ENCODE results near the gene BYSL. TPM values are rescaled to one million over a fixed set of nuclear protein-coding genes. Genes with fewer than 3 reads are reported as not detected.

BYSL gene
- total RNA-seq, 1 donor from 2014 or later, result 39.5 TPM

DNA sequence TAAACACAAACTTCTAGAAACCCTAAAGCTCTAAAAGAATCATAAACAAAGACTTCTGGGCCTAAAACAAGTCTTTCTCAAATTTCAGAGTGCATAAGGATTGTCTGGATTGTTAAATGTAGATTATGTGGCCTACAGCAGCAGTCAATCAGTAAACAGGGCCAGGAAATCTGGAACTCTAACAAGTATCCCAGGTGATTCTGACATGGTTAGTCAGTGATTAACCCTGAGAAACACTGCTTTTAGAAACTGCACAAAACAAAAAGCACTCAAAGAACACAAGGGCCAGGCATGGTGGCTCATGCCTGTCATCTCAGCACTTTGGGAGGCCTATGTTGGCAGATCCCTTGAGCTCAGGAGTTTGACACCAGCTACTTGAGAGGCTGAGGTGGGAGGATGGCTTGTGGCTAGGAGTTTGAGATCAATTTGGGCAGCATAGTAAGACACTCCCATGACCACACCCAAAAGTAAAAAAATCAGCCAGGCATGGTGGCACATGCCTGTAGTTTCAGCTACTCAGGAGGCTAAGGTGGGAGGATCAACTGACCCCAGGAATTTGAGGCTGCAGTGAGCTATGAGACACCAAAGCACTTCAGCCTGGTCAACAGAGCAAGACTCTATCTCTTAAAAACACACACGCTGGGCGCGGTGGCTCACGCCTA is 6.3 kb upstream of the BYSL start:
- intact Hi-C loops (cut with micrococcal nuclease), result no loop called here

DNA sequence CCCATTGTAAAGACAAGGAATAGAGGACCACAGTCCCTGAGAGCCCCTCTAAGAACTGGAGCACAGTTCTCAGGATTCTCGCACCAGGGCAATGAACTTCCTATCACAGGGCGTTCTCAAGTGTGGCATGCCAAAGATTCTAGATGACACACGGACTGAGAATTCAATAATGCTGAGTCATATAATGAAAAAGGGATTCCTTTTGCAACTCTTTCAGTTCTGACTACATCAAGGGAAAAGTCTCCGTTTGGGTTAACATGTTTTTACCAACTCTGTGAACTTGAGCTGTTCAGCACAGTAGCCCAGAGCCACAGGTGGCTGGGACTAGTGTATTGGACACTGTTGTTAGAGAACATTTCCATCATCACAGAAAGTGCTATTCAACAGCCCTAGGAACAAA is 3.8 kb upstream of the BYSL start:
- intact Hi-C loops (cut with micrococcal nuclease), result no loop called here

DNA sequence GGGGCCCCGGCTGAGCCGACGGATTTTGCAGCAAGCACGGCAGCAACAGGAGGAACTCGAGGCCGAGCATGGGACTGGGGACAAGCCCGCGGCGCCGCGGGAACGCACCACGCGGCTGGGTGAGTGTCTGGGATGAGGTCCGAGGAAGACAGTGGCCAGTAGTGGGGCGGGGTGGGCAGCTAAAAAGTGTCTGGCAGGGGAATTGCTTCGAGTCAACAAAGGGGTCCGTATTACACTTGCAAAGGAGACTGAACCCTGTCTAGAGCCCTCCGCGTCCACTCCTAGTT is 356 bp downstream of the BYSL start:
- intact Hi-C loops (cut with micrococcal nuclease), result loop anchor here (1.0 kb wide), 7 partner anchors 15 to 296 kb away; partner anchors contain the start of genes CCND3, MRPS10, TOMM6 and USP49

DNA sequence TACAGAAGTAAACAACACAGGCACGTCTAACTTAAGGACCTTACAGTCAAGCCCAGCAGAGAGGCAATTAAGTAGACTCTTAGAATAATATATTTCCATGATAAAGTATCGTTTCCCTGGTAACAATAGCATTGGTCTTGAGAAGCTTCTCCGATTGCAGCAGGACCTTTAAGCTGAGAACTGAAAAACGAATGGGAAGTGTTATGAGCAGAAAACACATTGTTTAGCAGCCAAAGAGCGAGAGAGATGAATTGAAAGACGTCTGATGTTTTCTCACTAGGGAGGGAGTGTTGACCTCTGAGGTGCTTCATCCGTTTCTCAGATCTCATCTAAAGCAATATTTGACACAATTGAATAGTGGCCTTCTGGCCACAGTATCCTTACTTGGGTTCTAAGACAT is 855 bp downstream of the BYSL start:
- intact Hi-C loops (cut with micrococcal nuclease), result no loop called here

DNA sequence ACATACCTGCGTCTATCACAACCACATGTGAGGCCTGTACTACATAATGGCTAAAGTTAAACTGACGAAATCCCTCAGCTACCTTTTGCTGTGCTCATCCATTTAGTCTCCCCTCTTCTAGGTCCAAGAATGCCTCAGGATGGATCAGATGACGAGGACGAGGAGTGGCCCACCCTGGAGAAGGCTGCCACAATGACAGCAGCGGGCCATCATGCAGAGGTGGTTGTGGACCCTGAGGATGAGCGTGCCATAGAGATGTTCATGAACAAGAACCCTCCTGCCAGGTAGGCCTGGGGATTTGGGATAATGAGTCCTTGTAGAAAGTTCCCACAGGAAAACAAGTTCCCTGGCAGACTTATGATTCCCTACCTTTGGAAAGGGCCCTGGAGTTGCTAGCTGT is 6.0 kb downstream of the BYSL start:
- intact Hi-C loops (cut with micrococcal nuclease), result no loop called here

DNA sequence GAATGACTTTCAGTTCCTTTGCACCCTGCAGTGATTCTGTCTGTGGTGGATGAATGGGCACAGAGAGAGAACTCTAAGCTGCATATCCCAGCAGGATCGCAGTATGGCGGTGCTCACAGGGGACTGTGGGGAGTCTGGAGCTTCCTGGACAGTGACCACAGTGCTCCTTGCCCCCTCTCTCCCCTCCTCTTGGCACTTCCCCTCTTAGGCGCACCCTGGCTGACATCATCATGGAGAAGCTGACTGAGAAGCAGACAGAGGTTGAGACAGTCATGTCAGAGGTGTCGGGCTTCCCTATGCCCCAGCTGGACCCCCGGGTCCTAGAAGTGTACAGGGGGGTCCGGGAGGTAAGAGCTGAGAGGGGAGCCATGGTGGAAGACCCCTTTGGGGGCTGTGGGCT is 8.6 kb downstream of the BYSL start:
- intact Hi-C loops (cut with micrococcal nuclease), result loop anchor here (10.0 kb wide), 1 partner anchor 635 kb away; the partner anchor contains the start of gene UBR2

DNA sequence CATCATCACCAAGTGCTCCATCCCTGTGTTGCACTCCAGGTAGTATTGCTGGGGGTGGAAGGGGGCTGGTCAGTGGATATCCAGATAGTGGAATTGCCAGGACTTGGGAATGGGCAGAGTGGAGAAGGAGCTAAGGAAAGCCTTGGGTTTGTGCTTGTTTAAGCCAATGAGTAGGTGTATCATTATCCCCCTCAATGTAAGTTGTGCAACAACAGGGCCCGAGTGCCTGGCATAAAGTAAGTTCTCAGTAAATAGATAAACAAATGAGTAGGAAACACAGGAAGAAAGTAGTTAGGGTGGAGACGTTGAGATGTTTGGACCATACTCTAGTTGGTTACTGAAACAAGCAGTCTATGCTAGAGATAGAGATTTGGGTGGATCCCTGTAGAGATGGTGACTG is 10.5 kb downstream of the BYSL start:
- intact Hi-C loops (cut with micrococcal nuclease), result loop anchor here (10.0 kb wide), 1 partner anchor 633 kb away; the partner anchor contains the start of gene UBR2

DNA sequence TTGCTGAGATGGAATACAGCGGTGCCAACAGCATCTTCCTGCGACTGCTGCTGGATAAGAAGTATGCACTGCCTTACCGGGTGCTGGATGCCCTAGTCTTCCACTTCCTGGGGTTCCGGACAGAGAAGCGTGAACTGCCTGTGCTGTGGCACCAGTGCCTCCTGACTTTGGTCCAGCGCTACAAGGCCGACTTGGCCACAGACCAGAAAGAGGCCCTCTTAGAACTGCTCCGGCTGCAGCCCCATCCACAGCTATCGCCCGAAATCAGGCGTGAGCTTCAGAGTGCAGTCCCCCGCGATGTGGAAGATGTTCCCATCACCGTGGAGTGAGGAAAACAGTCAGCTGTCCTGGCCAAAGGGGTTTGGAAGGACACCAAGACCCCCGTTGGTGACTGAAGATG is 11.1 kb downstream of the BYSL start:
- intact Hi-C loops (cut with micrococcal nuclease), result loop anchor here (10.0 kb wide), 1 partner anchor 632 kb away; the partner anchor contains the start of gene UBR2

DNA sequence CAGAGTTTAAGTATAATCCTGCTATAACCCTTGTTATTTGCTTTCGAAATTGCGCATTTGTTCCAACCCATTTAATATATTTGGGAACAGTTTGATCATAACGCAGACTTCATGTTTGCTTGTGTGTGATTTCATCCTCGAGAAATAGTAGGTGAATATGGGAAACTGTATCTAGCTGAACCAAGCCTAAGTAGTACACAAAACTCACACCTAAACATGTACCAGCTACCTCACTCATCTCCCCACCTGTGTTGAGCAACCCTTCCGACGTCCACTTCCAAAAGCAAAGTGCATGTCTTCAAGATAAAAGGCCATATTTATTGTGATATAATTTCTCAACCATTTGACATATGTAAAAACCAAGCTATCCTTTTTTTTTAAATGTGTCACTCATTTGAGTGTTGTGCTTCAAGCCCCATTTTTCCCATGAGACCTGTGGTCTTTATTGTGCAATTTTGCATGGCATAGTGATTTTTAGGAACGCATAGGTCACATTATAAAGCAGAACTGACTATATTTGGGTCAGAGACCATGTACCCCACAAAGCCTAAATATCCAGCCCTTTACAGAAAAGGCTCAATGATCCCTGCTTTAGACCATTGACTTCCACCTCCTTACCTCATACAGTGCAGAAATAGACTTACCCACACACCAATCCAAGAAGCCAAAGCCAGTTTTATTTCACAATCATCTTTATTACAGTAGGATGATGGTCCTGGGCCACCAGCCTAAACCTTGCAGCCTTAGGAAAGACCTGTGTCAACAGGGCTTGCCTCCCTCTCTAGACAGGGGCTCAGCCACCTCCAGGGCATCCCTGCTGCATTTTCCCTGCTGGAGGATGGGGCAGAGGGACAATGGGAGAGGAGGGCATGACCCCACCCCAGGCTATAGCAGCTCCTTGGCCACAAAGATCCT is 13.2 kb downstream of the BYSL start:
- intact Hi-C loops (cut with micrococcal nuclease), result loop anchor here (5.0 to 10.0 kb wide), 3 partner anchors 88 to 862 kb away; partner anchors contain the start of genes NFYA, OARD1 and UBR2

DNA sequence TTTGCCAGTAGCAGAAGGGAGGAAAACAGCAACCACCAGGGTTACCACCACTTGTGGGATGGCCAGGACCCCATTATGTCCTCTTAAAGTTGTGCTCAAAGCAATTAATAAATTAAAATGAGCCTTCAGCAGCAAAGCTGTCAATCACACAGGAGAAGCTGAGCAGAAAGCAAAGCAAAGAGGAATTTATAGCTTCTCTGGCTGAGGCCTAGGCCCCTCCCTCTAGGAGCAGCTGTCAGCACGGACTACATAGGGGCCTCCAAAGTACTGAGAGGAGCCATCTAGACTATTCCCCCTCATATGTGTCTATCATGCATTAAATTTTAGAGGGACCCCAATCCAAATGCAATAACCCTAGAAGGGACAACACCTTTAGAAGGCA is 13.9 kb downstream of the BYSL start:
- intact Hi-C loops (cut with micrococcal nuclease), result loop anchor here (5.0 to 10.0 kb wide), 3 partner anchors 87 to 863 kb away; partner anchors contain the start of genes NFYA, OARD1 and UBR2

DNA sequence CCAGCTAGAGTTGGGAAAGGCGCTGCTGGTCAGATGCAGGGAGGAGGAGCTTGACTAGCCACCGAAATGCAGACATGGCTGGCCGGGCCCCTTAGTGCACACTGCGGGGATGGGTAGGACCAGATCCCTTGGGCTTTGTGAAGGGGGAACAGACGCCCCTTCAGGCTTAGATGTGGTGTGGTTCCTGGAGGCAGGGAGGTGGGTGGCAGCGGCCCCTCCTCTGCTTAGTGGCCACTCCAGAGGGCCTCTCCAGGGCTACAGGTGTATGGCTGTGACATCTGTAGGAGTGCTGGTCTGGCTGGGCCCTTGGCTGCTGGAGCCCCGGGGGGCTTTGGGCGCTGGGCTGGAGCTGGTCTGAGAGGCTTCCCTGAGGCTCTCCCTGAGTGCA is 14.4 kb downstream of the BYSL start:
- intact Hi-C loops (cut with micrococcal nuclease), result loop anchor here (1.0 to 10.0 kb wide), 10 partner anchors 14 to 863 kb away; partner anchors contain the start of genes BYSL, MED20, NFYA and OARD1

DNA sequence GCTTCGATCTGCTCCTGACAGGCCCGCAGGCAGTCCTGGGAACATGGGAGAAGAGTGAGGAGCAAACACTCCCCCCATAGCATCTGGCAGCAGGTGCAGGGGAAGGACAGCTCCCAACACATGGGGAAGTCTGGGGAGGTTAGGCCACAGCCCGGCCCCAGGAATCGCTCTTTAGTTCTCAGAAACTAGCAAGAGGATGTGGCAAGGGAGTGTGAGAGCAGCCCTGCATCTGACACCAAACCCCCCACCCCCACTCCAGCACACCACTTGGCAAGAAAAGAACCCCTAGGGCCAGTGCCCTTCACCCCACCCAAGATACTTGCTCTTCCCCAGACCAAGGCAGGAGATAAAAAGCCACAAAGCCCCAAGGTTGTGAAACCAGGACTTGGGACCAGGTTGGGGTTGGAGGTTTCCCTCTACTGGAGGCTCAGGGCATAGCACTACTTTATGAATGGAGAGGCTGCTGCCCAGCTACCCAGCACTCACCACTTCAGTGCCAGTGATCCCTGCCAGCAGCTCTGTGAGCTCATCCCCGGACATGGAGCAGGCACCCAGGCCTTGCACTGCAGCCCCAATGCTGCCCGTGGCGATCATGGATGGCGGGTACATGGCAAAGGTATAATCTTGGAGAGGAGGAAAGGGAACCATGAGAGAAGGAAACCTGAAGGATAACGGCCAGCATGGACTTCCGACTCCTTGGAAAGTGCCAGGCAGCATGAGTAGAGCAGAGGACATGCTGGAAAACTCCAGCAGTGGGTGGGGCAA is 15.0 kb downstream of the BYSL start:
- intact Hi-C loops (cut with micrococcal nuclease), result loop anchor here (1.0 to 10.0 kb wide), 10 partner anchors 15 to 864 kb away; partner anchors contain the start of genes BYSL, MED20, NFYA and OARD1

DNA sequence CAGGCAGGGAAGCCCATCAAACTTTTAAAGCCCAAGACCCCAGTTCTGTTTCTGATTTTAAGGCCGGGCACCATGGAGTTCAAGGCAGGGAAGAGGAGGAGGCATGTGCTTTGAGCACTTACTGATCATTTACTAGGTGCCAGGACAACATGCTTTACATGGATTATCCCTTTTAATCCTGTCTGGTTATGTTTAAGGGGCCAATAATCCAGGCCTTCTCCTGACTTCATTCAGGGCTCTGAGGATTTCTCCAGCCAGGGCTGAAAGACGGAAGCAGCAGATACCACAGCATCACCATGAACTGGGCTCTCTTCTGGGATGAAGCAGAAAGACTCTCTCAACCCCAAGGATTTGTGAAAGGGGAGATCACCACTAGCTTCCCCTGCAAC is 16.2 kb downstream of the BYSL start:
- intact Hi-C loops (cut with micrococcal nuclease), result loop anchor here (2.0 to 10.0 kb wide), 4 partner anchors 85 to 865 kb away; partner anchors contain the start of genes NFYA, OARD1, TOMM6 and UBR2

DNA sequence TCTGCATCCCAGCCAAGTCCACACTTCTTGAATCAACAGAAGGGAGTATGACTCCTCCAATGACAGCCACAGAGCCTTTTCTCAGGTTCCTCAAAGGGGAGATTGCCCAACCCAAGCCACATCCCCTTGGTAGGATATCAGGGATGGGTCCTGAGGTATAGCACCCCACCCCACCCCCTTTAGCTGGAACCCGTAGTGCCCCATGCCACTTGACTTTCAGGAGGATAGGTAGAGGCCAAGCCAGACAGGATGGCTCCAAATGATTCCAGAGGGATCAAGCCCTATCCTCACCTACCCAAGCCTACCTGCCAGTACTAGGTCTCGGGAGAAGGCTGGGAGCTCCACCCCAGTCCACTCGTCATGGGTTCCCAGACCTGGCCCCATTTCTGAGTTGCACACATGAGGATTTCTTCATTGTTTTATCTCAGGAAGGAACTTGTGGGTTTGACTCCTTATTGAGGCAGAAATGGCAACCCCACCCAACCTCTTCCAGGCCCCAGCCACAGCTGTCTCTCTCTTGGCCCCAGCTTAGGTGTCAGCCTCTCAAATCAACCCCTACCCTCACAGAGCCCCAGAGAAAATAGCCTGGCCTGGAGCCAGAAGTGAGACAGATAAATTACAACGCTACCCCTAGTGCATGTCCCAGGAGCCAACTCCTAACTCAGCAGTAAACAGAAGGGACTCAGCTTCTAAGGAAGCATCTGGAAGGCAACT is 16.7 kb downstream of the BYSL start:
- intact Hi-C loops (cut with micrococcal nuclease), result loop anchor here (2.0 to 10.0 kb wide), 4 partner anchors 84 to 866 kb away; partner anchors contain the start of genes NFYA, OARD1, TOMM6 and UBR2

DNA sequence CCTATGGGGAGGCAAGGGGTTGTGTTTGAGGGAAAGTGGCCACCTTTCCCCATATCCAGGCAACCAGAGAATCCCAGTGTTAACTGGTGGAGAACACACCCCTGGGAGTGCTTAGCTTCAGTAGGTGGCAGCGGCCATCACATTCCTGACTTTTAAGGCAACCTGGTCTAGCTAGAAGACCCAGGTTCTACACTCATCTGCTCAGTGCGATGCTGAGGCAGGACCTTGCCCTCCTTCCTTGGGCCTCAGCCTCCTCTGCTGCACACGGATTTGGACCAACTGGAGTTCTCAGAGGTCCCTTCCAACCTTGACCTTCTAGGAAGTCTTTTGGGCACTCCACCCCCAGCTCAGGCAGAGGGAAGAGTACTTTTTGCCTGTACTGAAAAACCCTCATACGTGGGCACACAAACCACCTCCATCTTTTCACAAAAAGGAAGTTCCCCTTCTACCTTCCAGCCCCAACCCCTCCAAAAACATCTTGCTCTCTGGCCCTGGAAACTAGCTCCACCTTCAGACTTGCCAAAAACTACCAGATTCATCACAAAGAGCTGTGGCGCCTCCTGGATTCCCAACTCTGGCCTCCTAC is 17.4 kb downstream of the BYSL start:
- intact Hi-C loops (cut with micrococcal nuclease), result loop anchor here (5.0 to 10.0 kb wide), 3 partner anchors 84 to 866 kb away; partner anchors contain the start of genes NFYA, OARD1 and UBR2

DNA sequence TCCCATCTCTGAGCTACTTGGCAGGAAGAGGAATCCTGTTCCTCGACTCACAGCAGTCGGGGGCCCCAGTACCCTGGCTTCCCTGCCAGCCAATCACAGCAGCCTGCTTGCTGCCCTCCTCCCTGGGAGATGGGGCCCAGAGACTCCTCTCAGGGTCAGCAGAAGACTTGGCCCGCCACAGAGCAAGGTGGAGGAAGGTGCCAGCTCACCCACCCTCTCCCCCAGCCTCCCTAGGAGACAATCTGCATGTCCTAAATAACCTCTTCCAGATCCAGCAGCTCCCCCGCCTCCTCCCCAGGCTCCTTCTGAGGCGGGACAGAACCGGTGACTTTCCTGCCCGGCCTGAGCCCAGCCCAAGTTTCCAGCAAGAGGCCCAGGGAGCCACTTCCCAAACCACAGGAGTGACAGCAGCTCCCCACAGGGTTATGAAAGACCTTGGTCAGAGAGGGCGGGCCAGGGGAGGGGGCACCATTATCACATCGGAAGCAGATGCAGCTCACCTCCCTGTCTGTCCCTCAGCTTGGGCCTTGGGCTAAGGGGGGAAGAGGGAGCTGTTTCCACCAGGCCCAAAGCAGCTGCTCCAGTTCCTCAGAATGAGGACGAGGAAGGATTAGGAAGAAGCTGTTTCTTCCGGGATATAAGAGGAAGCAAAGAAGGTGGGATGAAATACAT is 18.0 kb downstream of the BYSL start:
- intact Hi-C loops (cut with micrococcal nuclease), result loop anchor here (5.0 to 10.0 kb wide), 3 partner anchors 83 to 867 kb away; partner anchors contain the start of genes NFYA, OARD1 and UBR2

DNA sequence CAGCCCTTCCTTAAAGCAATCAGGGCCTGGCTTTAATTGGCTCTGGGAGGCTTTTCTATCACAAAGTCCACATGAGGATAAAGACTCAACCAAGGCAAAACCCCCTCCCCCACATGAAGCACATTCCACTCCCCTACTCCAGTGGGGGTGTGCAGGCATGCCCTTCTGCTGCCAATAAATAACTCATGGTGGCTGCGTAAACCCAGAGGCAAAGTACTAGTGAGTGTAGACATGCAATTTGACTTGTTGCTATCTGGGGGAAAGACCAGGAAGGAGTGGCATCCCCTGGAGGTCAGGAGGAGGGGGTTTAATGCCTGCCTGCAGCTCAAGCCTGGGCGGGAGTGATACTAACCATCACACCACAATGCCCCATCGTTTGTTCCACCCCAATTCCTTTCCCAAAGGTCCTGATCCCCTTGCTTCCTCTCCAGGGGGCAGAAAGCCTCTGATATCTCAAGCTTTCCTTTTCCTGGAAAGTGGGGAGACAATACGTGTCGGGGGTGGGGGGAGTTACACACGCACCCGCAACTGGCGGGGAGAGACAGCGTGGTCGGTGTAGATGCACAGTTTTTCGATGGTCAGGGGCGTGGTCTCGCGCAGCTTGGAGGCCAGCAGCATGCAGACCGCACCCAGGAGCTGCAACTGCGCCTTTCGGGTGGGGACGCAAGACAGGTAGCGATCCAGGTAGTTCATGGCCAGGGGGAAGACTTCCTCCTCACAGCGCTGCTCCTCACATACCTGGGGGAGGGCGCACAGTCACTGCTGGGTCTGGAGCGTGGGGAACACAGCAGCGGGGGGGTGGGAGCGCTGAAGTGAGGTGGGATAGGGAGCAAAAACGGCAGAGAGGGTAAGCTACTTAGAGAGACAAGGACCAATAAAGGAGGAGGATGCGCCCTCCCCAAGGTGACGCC is 18.8 kb downstream of the BYSL start:
- intact Hi-C loops (cut with micrococcal nuclease), result loop anchor here (1.0 to 10.0 kb wide), 4 partner anchors 82 to 868 kb away; partner anchors contain the start of genes NFYA, OARD1 and UBR2

DNA sequence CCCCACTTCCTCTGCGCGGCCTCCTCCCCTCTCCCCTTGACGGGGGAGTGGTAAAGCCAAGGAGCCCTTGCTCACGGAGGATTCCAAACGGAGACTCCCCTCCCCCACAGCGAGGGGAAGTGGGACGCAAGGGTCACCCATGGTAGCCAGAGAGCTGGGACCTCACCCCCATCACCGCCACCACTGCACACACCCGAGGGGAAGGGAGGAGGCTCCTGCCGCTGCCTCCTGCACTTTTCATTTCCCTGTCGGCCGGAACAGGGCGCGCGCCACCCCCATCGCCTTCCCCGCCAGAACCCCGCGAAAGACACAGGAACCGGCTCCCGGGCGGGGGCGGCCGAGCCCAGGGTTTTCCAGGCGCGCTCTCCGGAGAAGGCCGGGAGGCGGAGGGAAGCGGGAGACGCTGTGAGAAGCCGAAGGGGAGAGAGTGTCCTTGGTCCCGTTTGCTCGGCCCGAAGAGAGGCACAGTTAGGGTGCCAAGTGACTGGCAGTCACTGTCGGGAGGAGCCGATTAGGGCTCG is 19.5 kb downstream of the BYSL start:
- intact Hi-C loops (cut with micrococcal nuclease), result loop anchor here (1.0 kb wide), 2 partner anchors 20 to 98 kb away; partner anchors contain the start of genes BYSL and MED20
